Endothelial cell of umbilical vein (primary cell): Measurements from ENCODE around the gene RPLP2. TPM values are rescaled to one million over a fixed set of nuclear protein-coding genes. Genes with fewer than 3 reads are reported as not detected.

ENCODE experiments used
- BruUV-seq: library from RNA; stranded (reverse); fragments of 400-500 nt; replicated peaks from 2 replicates; lab custom pipeline; 2021; lab: Mats Ljungman, UMichigan
- CTCF ChIA-PET: fragments of 300-600, 350-600 bp; sonication (Branson Sonifier 250); formaldehyde crosslinking; loops from one replicate; lab custom pipeline; 2021; ENCODE audit warnings: antibody characterized with exemption, inconsistent platforms; lab: Charles Lee
- POLR2A ChIA-PET: fragments of 300-600, 350-600 bp; sonication (Branson Sonifier 250); formaldehyde crosslinking; loops from one replicate; lab custom pipeline; 2021; ENCODE audit warnings: antibody characterized with exemption, inconsistent platforms; lab: Charles Lee
- DNase-seq: peaks from one replicate; pipeline ENCODE4 v3.0.0-alpha.2; 2011; ENCODE audit warnings: low read depth, low spot score
- FAIRE-seq: peaks from 2 replicates; lab custom pipeline; 2011; peaks lifted over from hg19 to GRCh38; lab: Jason Lieb, UNC
- H2AFZ ChIP-seq: 2 replicates; pipeline ENCODE4 v1.6.0; 2012; ENCODE audit warnings: low read depth, low read length, control low read depth, inconsistent platforms
- H3K27ac ChIP-seq: 2 replicates; pipeline ENCODE4 v1.5.1; 2011; ENCODE audit warnings: low read depth, mild to moderate bottlenecking, control low read depth, low read length, moderate library complexity; ENCODE audit not compliant: insufficient read depth
- H3K27me3 ChIP-seq, 2 experiments: 2 replicates each; pipeline versions ENCODE4 v1.6.0 to v1.6.1; 2011; ENCODE audit warnings: low read length in 2 of 2, mixed read lengths in 1 of 2; ENCODE audit not compliant: control insufficient read depth in 2 of 2, insufficient read depth in 2 of 2
- H3K36me3 ChIP-seq, 2 experiments: 2 replicates in 1 of 2; 3 replicates in 1 of 2; pipeline ENCODE4 v1.5.1; 2011; ENCODE audit warnings: low read length in 2 of 2, mild to moderate bottlenecking in 1 of 2, moderate library complexity in 1 of 2; ENCODE audit not compliant: control insufficient read depth in 2 of 2, insufficient read depth in 2 of 2; ENCODE audit errors: extremely low read depth in 1 of 2
- H3K4me1 ChIP-seq: 3 replicates; pipeline ENCODE4 v1.5.1; 2011; ENCODE audit warnings: mild to moderate bottlenecking, low read length; ENCODE audit not compliant: control insufficient read depth, insufficient read depth; ENCODE audit errors: extremely low read depth
- H3K4me2 ChIP-seq: 2 replicates; pipeline ENCODE4 v1.6.1; 2011; ENCODE audit warnings: low read length, control low read depth, mixed read lengths; ENCODE audit not compliant: insufficient read depth
- H3K4me3 ChIP-seq, 3 experiments: fragments of 200-600 bp in 1 of 3; sonication (generic), shearing (Covaris generic) in 1 of 3; replicated peaks in 1 of 3; 2 replicates each; pipeline ENCODE4 v1.5.1; 2011 to 2016; ENCODE audit warnings: control low read depth in 3 of 3, low read length in 3 of 3, mild to moderate bottlenecking in 2 of 3, inconsistent platforms in 1 of 3, low read depth in 1 of 3, moderate library complexity in 1 of 3; ENCODE audit not compliant: insufficient read depth in 1 of 3
- H3K79me2 ChIP-seq: 2 replicates; pipeline ENCODE4 v1.6.0; 2012; ENCODE audit warnings: low read length, inconsistent platforms; ENCODE audit not compliant: control insufficient read depth, insufficient read depth
- H3K9ac ChIP-seq: replicated peaks from 2 replicates; pipeline ENCODE3; 2011; ENCODE audit warnings: low read length, control low read depth; ENCODE audit not compliant: insufficient read depth; ENCODE audit errors: extremely low read depth
- H3K9me1 ChIP-seq: replicated peaks from 3 replicates; pipeline ENCODE4 v1.6.0; 2011; ENCODE audit warnings: mild to moderate bottlenecking, low read length; ENCODE audit not compliant: control insufficient read depth, insufficient read depth; ENCODE audit errors: extremely low read depth
- H3K9me3 ChIP-seq: replicated peaks from 2 replicates; pipeline ENCODE4 v1.5.1; 2012; ENCODE audit warnings: low read length, inconsistent platforms; ENCODE audit not compliant: control insufficient read depth, insufficient read depth
- H4K20me1 ChIP-seq: replicated peaks from 2 replicates; pipeline ENCODE3; 2011; ENCODE audit warnings: mild to moderate bottlenecking, low read length; ENCODE audit not compliant: control insufficient read depth, insufficient read depth; ENCODE audit errors: extremely low read depth
- CTCF ChIP-seq, 2 donors: IDR thresholded peaks; 1 replicate in 1 of 2; 2 replicates in 1 of 2; pipeline ENCODE4 v1.5.1; 2011; ENCODE audit warnings: low read length in 2 of 2, mild to moderate bottlenecking in 2 of 2, moderate library complexity in 2 of 2, control low read depth in 1 of 2, inconsistent platforms in 1 of 2, low read depth in 1 of 2; ENCODE audit not compliant: insufficient read depth in 1 of 2; ENCODE audit errors: extremely low read depth in 1 of 2
- EZH2 ChIP-seq: IDR thresholded peaks from 2 replicates; pipeline ENCODE4 v1.6.1; 2012; ENCODE audit warnings: borderline replicate concordance, low read depth, mild to moderate bottlenecking, moderate library complexity, low read length, inconsistent platforms; ENCODE audit not compliant: severe bottlenecking
- FOS ChIP-seq: IDR thresholded peaks from 2 replicates; pipeline ENCODE4 v1.6.1; 2011; ENCODE audit warnings: mild to moderate bottlenecking, low read length, moderate library complexity, borderline replicate concordance; ENCODE audit not compliant: insufficient read depth
- GATA2 ChIP-seq: IDR thresholded peaks from 2 replicates; pipeline ENCODE4 v1.7.0; 2011; ENCODE audit warnings: low read depth, mild to moderate bottlenecking, moderate library complexity, mixed read lengths, low read length; ENCODE audit not compliant: insufficient read length, insufficient read depth
- JUN ChIP-seq: IDR thresholded peaks from 2 replicates; pipeline ENCODE4 v1.6.1; 2011; ENCODE audit warnings: borderline replicate concordance, low read depth; ENCODE audit not compliant: insufficient read length, insufficient read depth
- MAX ChIP-seq: IDR thresholded peaks from 2 replicates; pipeline ENCODE4 v1.6.1; 2011; ENCODE audit not compliant: insufficient read depth, insufficient read length
- MYC ChIP-seq: IDR thresholded peaks from one replicate; pipeline ENCODE4 v1.6.1; 2011; ENCODE audit warnings: mild to moderate bottlenecking, low read depth, low read length
- POLR2A ChIP-seq: IDR thresholded peaks from 2 replicates; pipeline ENCODE4 v1.6.1; 2012; ENCODE audit warnings: low read depth, mild to moderate bottlenecking, control low read depth, low read length
- POLR2AphosphoS5 ChIP-seq: IDR thresholded peaks from 2 replicates; pipeline ENCODE4 v1.6.1; 2012; ENCODE audit warnings: low read depth, mild to moderate bottlenecking, control low read depth, low read length, moderate library complexity; ENCODE audit not compliant: insufficient read depth
- dilution Hi-C: fragments of 300-500 bp; cut with MboI; formaldehyde crosslinking; loops from one replicate; pipeline ENCODE4 v1.15.0; 2019; ENCODE audit warnings: low sequenced_read_pairs; ENCODE audit not compliant: extremely low pct_ligation_motif_present
- intact Hi-C: fragments of 100-400 bp; cut with micrococcal nuclease; formaldehyde crosslinking; loops from one replicate; pipeline ENCODE4 v1.10.0; 2022
- polyA plus RNA-seq, 4 experiments: library from polyadenylated mRNA; depleted of rRNA in 3 of 4; stranded (reverse) in 3 of 4; unstranded in 1 of 4; fragments of >200 nt; gene quantifications; 2 replicates each; pipeline versions ENCODE4 v1.2.1 to v1.2.3, GENCODE V29; 2011 to 2012; ENCODE audit warnings: missing spikeins in 1 of 4
- total RNA-seq: library from RNA; stranded (reverse); gene quantifications from 2 replicates; pipeline ENCODE4 v1.2.3, GENCODE V29; 2021

Gene RPLP2
- total and polyA plus RNA-seq, 2 donors (not counting 3 experiments of a cell fraction or from before 2014, with no cell fraction given): 1,579 to 1,739 TPM

DNA sequence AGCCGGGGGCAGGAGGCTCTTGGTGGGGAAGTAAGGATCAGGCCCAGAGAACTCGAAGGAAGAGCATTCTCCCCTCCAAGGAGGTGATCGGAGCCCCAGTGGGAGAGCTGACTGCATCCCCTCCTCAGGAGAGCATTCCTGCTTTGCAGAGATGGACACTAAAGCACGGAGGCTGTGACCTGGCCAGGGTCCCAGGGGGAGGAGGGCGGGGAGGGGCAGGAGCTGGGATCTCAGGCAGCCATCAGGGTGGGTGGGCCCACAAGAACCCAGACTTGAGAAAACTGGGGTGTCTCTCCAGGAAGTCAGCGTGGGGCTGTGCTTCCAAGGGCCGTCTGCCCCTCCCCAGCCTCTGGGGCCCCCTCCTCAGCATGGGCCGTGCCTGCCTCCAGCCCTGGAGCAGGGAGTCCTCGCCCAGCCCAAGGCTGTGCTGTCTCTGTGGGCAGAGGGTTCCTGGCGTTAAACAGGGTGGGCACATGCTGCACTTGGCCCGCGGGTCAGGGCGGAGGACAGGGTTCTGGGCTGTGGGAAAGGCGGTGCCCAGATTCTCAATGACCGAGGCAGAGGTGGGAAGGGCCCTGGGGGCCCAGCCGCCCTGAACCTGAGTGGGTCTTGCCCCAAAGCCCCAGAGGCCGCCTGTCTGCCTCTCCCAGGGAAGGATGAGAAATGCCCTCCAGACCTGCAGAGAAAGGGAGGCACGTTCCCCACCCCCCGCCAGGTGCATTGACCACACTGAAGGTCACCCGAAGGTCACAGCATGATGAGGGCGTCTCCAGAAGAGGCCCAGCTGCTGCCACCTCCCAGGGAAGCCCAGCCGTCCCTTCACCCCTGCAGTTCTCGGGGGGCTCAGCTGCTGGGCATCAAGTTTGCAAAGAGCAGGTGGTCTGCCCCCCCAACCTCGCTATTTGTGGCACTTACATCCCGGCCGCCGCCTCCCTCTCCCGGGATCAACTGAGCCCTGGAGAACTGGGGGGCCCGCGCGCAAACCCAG is 20.5 kb upstream of the RPLP2 start:
- Histone ChIP-seq H3K79me2 (no peaks in the 10 kb centered on the region), H3K9me3 (no peaks in the 10 kb centered on the region), H4K20me1 (no peaks in the 10 kb centered on the region), H3K4me2 (no peak overlapping the region), H3K27me3 (no peaks in the 10 kb centered on the region), H3K9me1 (no peaks in the 10 kb centered on the region), H3K4me3 (no peak overlapping the region), H3K36me3 (no peaks in the 10 kb centered on the region), H3K27ac (no peak overlapping the region), H3K4me1 (no peaks in the 10 kb centered on the region), H3K9ac (no peak overlapping the region), H2AFZ (no peak overlapping the region)
- dilution Hi-C loops: no loop called here
- intact Hi-C loops: no loop called here
- ChIA-PET CTCF (interaction anchor here (1.0 to 1.5 kb wide), 2 partner anchors 13 to 61 kb away, joined by 4 read pairs; partner anchors contain the start of gene GATD1), POLR2A (no interaction called here)
- TF ChIP-seq MYC: no peak
- TF ChIP-seq POLR2A: no peak
- TF ChIP-seq MAX: no peak
- no peak for TF ChIP-seq FOS
- TF ChIP-seq JUN: no peak
- TF ChIP-seq EZH2: no peak
- no peak for TF ChIP-seq CTCF (IDR thresholded peaks at IDR 0.05; ENCODE audit: extremely low read depth in 1 of 2, insufficient read depth in 1 of 2, low read depth in 1 of 2, low read length in 2 of 2)
- no peak for TF ChIP-seq GATA2
- no peak for TF ChIP-seq POLR2AphosphoS5
- no peak for FAIRE-seq
- no TSS peak for BruUV-seq
- DNase-seq: no peak
